ENCODE measurements around the gene PRPS2.

Gene PRPS2

GRCh38 chrX:12843668-12844279 lies 52.6 kb downstream of the PRPS2 start:
- no peak for TF ChIP-seq CTCF (IDR thresholded peaks at IDR 0.05)

GRCh38 chrX:12844319-12844718 lies 53.1 kb downstream of the PRPS2 start:
- no peak for TF ChIP-seq CTCF (IDR thresholded peaks at IDR 0.05)

GRCh38 chrX:12865359-12865758 lies 74.1 kb downstream of the PRPS2 start:
- TF ChIP-seq CTCF (IDR thresholded peaks at IDR 0.05), result no peak

GRCh38 chrX:12866451-12867377 lies 75.5 kb downstream of the PRPS2 start, which contains the start of gene TLR7:
Gene TLR7, plus strand, starts transcription at chrX:12867072. Its CDS starts 507 bp downstream, at chrX:12867579.
- no peak for TF ChIP-seq CTCF (IDR thresholded peaks at IDR 0.05)

GRCh38 chrX:12867685-12868084 lies 76.5 kb downstream of the PRPS2 start:
- no peak for TF ChIP-seq CTCF (IDR thresholded peaks at IDR 0.05)

GRCh38 chrX:12868747-12869146 lies 77.5 kb downstream of the PRPS2 start:
- TF ChIP-seq CTCF (IDR thresholded peaks at IDR 0.05), result no peak

- TF ChIP-seq CTCF (IDR thresholded peaks at IDR 0.05), result no peak
These were observed 80.0 kb downstream of the PRPS2 start for GRCh38 chrX:12871257-12871656.
